Karpas-422 (cell line): ENCODE data around the gene USH2A. TPM values are rescaled to one million over a fixed set of nuclear protein-coding genes. Genes with fewer than 3 reads are reported as not detected.

Source experiments
- DNase-seq: peaks from one replicate; pipeline ENCODE4 v3.0.0-alpha.2; 2015
- H2AFZ ChIP-seq: fragments of 200-600 bp; sonication (generic); 2 replicates; pipeline ENCODE4 v1.6.1; 2014; ENCODE audit warnings: antibody characterized with exemption, low read length, mixed read lengths
- H3K27ac ChIP-seq: fragments of 200-600 bp; sonication (generic); 2 replicates; pipeline ENCODE4 v1.5.1; 2014; ENCODE audit warnings: mild to moderate bottlenecking, low read length, moderate library complexity
- H3K27me3 ChIP-seq: fragments of 200-600 bp; sonication (generic); 2 replicates; pipeline ENCODE4 v1.6.1; 2014; ENCODE audit warnings: low read length, mixed read lengths
- H3K36me3 ChIP-seq: fragments of 200-600 bp; sonication (generic); 2 replicates; pipeline ENCODE4 v1.6.1; 2014; ENCODE audit warnings: low read length, mixed read lengths; ENCODE audit not compliant: insufficient read depth
- H3K4me1 ChIP-seq: fragments of 200-600 bp; sonication (generic); 2 replicates; pipeline ENCODE4 v1.6.1; 2014; ENCODE audit warnings: mild to moderate bottlenecking, low read length, mixed read lengths
- H3K4me2 ChIP-seq: fragments of 200-600 bp; sonication (generic); 2 replicates; pipeline ENCODE4 v1.6.1; 2014; ENCODE audit warnings: low read length, low read depth, mild to moderate bottlenecking; ENCODE audit not compliant: poor library complexity, severe bottlenecking
- H3K4me3 ChIP-seq: fragments of 200-600 bp; sonication (generic); 2 replicates; pipeline ENCODE4 v1.5.1; 2014; ENCODE audit warnings: mild to moderate bottlenecking, antibody characterized with exemption, low read length, mixed read lengths
- H3K79me2 ChIP-seq: fragments of 200-600 bp; sonication (generic); 2 replicates; pipeline ENCODE4 v1.6.1; 2014; ENCODE audit warnings: mild to moderate bottlenecking, low read length, mixed read lengths
- H3K9ac ChIP-seq: fragments of 200-600 bp; sonication (generic); 2 replicates; pipeline ENCODE4 v1.6.0; 2014; ENCODE audit warnings: low read length
- H3K9me2 ChIP-seq: fragments of 200-600 bp; sonication (generic), shearing (Covaris generic); replicated peaks from 2 replicates; pipeline ENCODE4 v1.6.0; 2014; ENCODE audit warnings: mild to moderate bottlenecking, low read length, moderate library complexity; ENCODE audit not compliant: insufficient read depth
- H3K9me3 ChIP-seq: fragments of 300-700, 200-600 bp; sonication (generic); 2 replicates; pipeline ENCODE4 v1.6.1; 2014; ENCODE audit warnings: low read length, mixed read lengths
- H4K20me1 ChIP-seq: fragments of 200-600 bp; sonication (generic); 2 replicates; pipeline ENCODE4 v1.6.1; 2014; ENCODE audit warnings: mild to moderate bottlenecking, antibody characterized with exemption, low read length, low read depth; ENCODE audit not compliant: insufficient read depth
- small RNA-seq: library from RNA; depleted of rRNA; stranded (forward); fragments of <200 nt; gene quantifications from one replicate; pipeline ENCODE3, GENCODE V24; 2014
- total RNA-seq: library from RNA; depleted of rRNA; stranded (reverse); fragments of >200 nt; shearing (Covaris generic); gene quantifications from 2 replicates; pipeline ENCODE4 v1.2.3, GENCODE V29; 2014; ENCODE audit warnings: low replicate concordance

The USH2A gene
- total RNA-seq, 1 experiment from 2014 or later, result not detected

GRCh38 chr1:215583185-215583749 lies 840.0 kb downstream of the USH2A start:
- no peak overlapping the region for H3K4me3 ChIP-seq
- no peaks in the 10 kb centered on the region for H3K27me3 ChIP-seq
- no peaks in the 10 kb centered on the region for H3K79me2 ChIP-seq
- no peaks in the 10 kb centered on the region for H3K36me3 ChIP-seq
- no peaks in the 10 kb centered on the region for H3K9me2 ChIP-seq
- H3K4me2 ChIP-seq, result no peak overlapping the region
- H3K9me3 ChIP-seq, result no peaks in the 10 kb centered on the region
- H3K4me1 ChIP-seq, result no peaks in the 10 kb centered on the region
- no peak overlapping the region for H3K9ac ChIP-seq
- no peaks in the 10 kb centered on the region for H4K20me1 ChIP-seq
- no peak overlapping the region for H2AFZ ChIP-seq
- H3K27ac ChIP-seq, result no peak overlapping the region
- no peak for DNase-seq

GRCh38 chr1:215581896-215582295 lies 841.4 kb downstream of the USH2A start:
- H3K9me3 ChIP-seq, result no peaks in the 10 kb centered on the region
- H3K9me2 ChIP-seq, result no peaks in the 10 kb centered on the region
- no peak overlapping the region for H2AFZ ChIP-seq
- DNase-seq, result no peak
- H3K4me2 ChIP-seq, result no peak overlapping the region
- H3K4me1 ChIP-seq, result no peaks in the 10 kb centered on the region
- H3K27ac ChIP-seq, result no peak overlapping the region
- no peaks in the 10 kb centered on the region for H3K36me3 ChIP-seq
- no peak overlapping the region for H3K4me3 ChIP-seq
- H3K27me3 ChIP-seq, result no peaks in the 10 kb centered on the region
- H3K79me2 ChIP-seq, result no peaks in the 10 kb centered on the region
- no peaks in the 10 kb centered on the region for H4K20me1 ChIP-seq
- H3K9ac ChIP-seq, result no peak overlapping the region

Small RNA genes lying within 50 kb of the gene (small RNA-seq; reads per million reads assigned to genes)
- gene MRPS18BP1 (not detected), gene RF00108 (not detected)
